ENCODE data around the gene PROM2.
"Not testable (repeated sequence)": the region's sequence is repeated elsewhere in the genome, so short reads cannot be mapped to it uniquely, and the experiment has no call there.

The PROM2 gene

DNA sequence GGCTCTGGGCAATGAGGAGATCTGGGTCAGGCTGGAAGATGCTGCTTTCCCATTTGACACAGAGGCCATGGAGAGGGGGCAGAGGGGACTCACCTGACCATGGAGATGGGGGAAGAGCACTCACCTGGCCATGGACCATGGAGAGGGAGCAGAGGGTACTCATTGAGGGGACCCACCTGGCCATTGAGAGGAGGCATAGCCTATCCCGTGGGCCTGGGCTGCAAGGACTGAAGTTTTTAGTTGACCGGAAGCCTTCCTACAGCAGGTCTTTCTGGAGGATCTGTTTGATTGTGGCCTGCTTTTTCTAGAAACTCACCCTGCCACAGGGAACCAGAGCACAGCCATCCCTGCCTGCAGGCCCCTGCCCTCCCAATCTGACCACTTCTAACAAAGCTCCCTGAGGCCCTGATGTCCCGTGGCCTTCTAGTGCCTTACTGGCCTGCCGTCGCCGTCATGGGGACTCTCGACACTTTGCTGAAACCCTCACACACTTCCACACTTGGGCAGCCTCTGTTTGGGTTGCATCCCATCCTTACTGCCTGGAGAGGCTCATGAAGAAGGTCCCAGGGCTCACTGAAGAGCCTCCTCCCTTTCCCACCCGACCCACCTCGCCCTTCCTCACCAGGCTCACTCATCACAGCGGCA, 5.1 kb upstream of the PROM2 start:
- no peak for TF ChIP-seq CTCF (IDR thresholded peaks at IDR 0.05; ENCODE audit: low read depth, low read length)
- H3K4me3 ChIP-seq (ENCODE audit: low read depth, low read length), result no peak overlapping the region

DNA sequence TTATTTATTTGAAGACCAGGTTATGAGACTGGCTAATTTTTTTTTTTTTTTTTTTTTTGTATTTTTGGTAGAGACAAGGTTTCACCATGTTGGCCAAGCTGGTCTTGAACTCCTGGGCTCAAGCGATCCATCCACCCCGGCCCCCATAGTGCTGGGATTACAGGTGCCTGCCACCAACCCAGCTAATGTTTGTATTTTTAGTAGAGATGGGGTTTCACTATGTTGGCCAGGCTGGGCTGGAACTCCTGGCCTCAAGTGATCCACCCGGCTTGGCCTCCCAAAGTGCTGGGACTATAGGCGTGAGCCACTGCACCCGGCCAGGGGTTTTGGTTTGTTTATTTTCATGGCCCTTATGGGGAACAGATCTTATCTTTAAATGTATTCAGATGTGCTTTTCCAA, 4.5 kb upstream of the PROM2 start:
- not testable (repeated sequence) for H3K4me3 ChIP-seq (ENCODE audit: low read depth, low read length)

- no peak overlapping the region for H3K4me3 ChIP-seq (ENCODE audit: low read depth, low read length)
- TF ChIP-seq CTCF (IDR thresholded peaks at IDR 0.05; ENCODE audit: low read depth, low read length), result no peak
These were observed 3.6 kb upstream of the PROM2 start for GRCh38 chr2:95270541-95271081.

- no peak for TF ChIP-seq CTCF (IDR thresholded peaks at IDR 0.05; ENCODE audit: low read depth, low read length)
- no peak overlapping the region for H3K4me3 ChIP-seq (ENCODE audit: low read depth, low read length)
These were observed 2.8 kb upstream of the PROM2 start for GRCh38 chr2:95271381-95271971.

GRCh38 chr2:95272299-95272751, 1.9 kb upstream of the PROM2 start:
- H3K4me3 ChIP-seq (ENCODE audit: low read depth, low read length), result no peak overlapping the region

DNA sequence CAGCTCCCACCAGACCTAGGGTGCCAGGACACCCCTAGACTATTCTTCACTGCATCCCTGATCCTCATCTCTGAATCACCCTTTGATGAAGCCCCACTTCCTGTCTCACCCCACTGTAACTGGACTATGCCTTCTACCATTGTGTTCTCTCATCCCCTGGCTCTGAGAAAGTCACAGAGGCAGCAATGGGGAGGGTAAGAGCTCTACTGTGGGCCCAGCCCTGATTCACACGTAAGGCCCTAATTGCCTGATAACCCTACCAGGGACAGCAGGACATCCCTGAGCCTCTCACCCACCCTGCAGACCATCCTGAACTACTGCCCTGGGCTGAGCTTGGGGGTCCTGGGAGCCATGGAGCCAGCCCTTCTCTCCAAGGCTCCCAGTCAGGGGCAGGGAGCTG, 1.5 kb upstream of the PROM2 start:
- no peak overlapping the region for H3K4me3 ChIP-seq (ENCODE audit: low read depth, low read length)
- no peak for TF ChIP-seq CTCF (IDR thresholded peaks at IDR 0.05; ENCODE audit: low read depth, low read length)

More at GRCh38 chr2:95272299-95272751, 1.9 kb upstream of the PROM2 start:
- TF ChIP-seq CTCF (IDR thresholded peaks at IDR 0.05; ENCODE audit: low read depth, low read length), result no peak

GRCh38 chr2:95273566-95274290, 521 bp upstream of the PROM2 start:
- TF ChIP-seq CTCF (IDR thresholded peaks at IDR 0.05; ENCODE audit: low read depth, low read length), result no peak

More at GRCh38 chr2:95273566-95274290, 521 bp upstream of the PROM2 start:
- H3K4me3 ChIP-seq (ENCODE audit: low read depth, low read length), result no peak overlapping the region
